Measurements from ENCODE around the gene TARBP1. TPM values are rescaled to one million over a fixed set of nuclear protein-coding genes. Genes with fewer than 3 reads are reported as not detected.

The TARBP1 gene
- total and polyA plus RNA-seq, 12 donors: 9.2 to 79.7 (median 14.4) TPM

DNA sequence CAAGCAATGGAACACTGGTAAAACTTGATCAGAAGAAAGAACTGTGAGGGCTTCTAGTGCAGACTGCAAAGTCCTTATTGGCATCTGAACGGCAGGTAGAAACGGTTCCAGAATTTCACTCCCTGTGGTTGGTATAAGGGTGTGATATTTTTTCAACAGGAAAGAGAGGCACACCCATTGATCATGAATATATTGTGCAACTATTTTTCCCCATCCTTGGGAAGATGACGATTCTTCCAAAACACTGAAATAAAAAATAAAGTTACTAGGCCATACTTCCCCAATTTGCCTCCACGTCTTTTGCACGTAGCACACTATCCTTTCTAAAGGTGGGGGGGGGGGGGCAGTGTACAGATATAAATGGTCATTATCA is 49.6 kb downstream of the TARBP1 start:
- no peak overlapping the region for H3K27ac ChIP-seq
- 81 to 91% (median 87%) methylated on average over 5 of the region's 5 CpGs for WGBS, 4 donors
- no peaks in the 10 kb centered on the region for H3K27me3 ChIP-seq
- no peaks in the 10 kb centered on the region for H3K4me1 ChIP-seq (replicated peaks in 1 of 2)
- no peak for DNase-seq
- no peak overlapping the region for H3K4me3 ChIP-seq
- no peak for TF ChIP-seq POLR2A (IDR thresholded peaks at IDR 0.05)
- TF ChIP-seq, protein P1, sequence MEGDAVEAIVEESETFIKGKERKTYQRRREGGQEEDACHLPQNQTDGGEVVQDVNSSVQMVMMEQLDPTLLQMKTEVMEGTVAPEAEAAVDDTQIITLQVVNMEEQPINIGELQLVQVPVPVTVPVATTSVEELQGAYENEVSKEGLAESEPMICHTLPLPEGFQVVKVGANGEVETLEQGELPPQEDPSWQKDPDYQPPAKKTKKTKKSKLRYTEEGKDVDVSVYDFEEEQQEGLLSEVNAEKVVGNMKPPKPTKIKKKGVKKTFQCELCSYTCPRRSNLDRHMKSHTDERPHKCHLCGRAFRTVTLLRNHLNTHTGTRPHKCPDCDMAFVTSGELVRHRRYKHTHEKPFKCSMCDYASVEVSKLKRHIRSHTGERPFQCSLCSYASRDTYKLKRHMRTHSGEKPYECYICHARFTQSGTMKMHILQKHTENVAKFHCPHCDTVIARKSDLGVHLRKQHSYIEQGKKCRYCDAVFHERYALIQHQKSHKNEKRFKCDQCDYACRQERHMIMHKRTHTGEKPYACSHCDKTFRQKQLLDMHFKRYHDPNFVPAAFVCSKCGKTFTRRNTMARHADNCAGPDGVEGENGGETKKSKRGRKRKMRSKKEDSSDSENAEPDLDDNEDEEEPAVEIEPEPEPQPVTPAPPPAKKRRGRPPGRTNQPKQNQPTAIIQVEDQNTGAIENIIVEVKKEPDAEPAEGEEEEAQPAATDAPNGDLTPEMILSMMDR (IDR thresholded peaks at IDR 0.05): no peak
- no peaks in the 10 kb centered on the region for H3K9me3 ChIP-seq (replicated peaks in 1 of 3)
- peaks cover 0 to 18% of the 10 kb centered on the region in 2 donors for H3K36me3 ChIP-seq (replicated peaks in 1 of 2)
- intact Hi-C loops (cut with DNase I): no loop called here

DNA sequence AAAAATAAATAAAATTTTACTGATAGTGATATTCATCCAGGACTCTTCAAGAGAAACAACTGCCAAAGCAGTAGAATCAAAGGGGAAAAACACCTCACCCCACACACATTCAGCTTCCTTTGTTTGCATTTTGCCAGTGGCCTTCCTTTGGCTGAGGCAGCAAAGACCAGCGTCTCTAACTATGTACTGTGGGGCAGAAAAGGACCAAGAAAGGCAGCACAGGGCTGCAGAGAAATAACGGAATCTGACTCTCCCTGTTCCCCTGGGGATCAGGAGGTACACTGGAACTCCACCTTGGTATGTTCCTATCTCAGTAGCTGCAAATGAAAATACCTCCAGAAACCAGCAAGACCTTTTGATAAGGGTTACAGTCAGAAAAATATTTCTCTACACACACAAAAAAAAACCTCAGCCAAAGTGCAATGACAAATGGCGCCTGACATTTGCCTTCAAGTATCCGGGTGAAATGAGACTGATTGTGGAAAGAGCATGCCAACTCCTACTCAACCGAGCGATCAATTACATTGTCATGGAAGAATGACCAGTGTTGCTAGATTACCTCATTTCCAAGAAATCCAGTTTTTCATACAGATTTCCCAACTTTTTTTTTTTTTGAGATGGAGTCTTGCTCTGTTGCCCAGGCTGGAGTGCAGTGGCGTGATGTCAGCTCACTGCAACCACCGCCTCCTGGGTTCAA is 50.9 kb downstream of the TARBP1 start:
- intact Hi-C loops (cut with DNase I): no loop called here
- no peak for DNase-seq
- WGBS, 4 donors: 84 to 87% (median 85%) methylated on average over 8 of the region's 8 CpGs
- Histone ChIP-seq H3K4me3 (no peak overlapping the region), H3K36me3 (replicated peaks in 1 of 2) (peaks cover 0 to 16% of the 10 kb centered on the region in 2 donors), H3K9me3 (replicated peaks in 1 of 3) (no peaks in the 10 kb centered on the region), H3K27me3 (no peaks in the 10 kb centered on the region), H3K27ac (no peak overlapping the region), H3K4me1 (replicated peaks in 1 of 2) (no peaks in the 10 kb centered on the region)
- TF ChIP-seq, protein P1 (IDR thresholded peaks at IDR 0.05): no peak
- TF ChIP-seq POLR2A (IDR thresholded peaks at IDR 0.05): no peak

DNA sequence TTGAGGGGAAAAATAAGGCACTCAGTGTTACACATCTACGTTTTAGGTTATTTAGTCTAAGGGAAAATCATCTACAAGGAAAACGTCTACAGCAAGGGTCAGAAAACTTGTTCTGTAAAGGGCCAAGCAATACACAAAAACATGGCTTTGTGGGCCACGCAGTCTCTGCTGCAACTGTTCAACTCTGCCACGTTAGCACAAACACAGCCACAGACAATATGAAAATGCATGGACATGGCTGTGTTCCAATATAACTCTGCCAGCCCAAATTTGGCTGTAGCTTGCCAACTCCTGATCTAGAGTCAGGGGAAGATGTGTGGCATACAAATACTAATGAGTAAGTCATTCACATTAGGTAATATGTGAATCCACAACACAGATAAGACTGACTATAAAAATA is 65.0 kb downstream of the TARBP1 start:
- no peak for TF ChIP-seq POLR2A (IDR thresholded peaks at IDR 0.05)
- TF ChIP-seq, protein P1 (IDR thresholded peaks at IDR 0.05): no peak
- Histone ChIP-seq H3K36me3 (replicated peaks in 1 of 2) (no peaks in the 10 kb centered on the region), H3K4me3 (no peak overlapping the region), H3K27ac (no peak overlapping the region), H3K9me3 (replicated peaks in 1 of 3) (no peaks in the 10 kb centered on the region), H3K4me1 (replicated peaks in 1 of 2) (no peaks in the 10 kb centered on the region), H3K27me3 (no peaks in the 10 kb centered on the region)
- intact Hi-C loops (cut with DNase I): no loop called here
- DNase-seq: no peak
- 88 to 93% (median 91%) methylated on average over 4 of the region's 4 CpGs for WGBS, 4 donors

DNA sequence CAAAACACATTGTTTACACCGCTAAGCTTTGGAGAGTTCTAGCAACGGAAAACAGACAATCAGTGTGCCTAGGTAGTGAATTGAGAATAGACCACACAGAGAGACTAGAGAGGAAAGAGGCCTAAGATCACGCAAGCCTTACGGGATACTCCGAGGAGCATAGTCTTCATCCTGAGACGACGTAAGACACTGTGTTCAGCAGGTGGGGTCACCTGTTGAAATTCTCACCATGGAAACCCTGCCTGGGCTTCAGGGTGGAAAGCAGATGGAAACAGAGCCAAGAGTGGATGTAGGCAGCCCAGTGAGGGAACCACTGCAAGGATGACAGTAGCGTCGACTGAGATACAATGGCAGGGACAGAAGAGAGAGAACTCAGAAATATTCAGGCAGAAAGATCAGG is 65.5 kb downstream of the TARBP1 start:
- intact Hi-C loops (cut with DNase I): no loop called here
- Histone ChIP-seq H3K9me3 (replicated peaks in 1 of 3) (no peaks in the 10 kb centered on the region), H3K4me3 (no peak overlapping the region), H3K27ac (no peak overlapping the region), H3K36me3 (replicated peaks in 1 of 2) (no peaks in the 10 kb centered on the region), H3K4me1 (replicated peaks in 1 of 2) (no peaks in the 10 kb centered on the region), H3K27me3 (no peaks in the 10 kb centered on the region)
- 92 to 98% (median 96%) methylated on average over 9 of the region's 9 CpGs for WGBS, 4 donors
- TF ChIP-seq, protein P1 (IDR thresholded peaks at IDR 0.05): no peak
- no peak for TF ChIP-seq POLR2A (IDR thresholded peaks at IDR 0.05)
- no peak for DNase-seq

All from adrenal gland (tissue), 12 donors.